NCI-H526 (cell line): ENCODE measurements around the gene KIF1A.

ENCODE experiments used
- DNase-seq, 2 experiments: peaks; one replicate each; lab custom pipeline; 2025; lab: John Stamatoyannopoulos, UW

The KIF1A gene

DNA sequence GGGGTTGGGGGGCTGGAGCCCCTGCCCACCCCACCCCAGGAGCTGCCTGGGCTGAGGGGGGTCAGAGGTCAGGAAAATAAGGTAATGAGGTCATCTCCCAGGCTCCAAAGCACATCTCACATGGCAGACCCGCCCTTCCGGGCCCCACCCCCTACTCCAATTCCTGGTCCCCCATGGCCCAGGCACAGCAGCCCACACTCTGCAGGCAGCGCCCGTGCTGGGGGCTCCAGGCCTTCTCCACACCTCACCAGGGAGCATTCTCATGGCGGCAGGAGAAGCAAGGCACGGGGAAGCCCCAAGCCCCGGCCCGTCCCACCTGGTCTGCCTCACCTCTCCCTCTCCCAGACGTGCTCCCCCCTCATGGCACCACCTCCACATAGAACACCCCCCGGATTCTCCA, 84.5 kb downstream of the KIF1A start:
- no peak for DNase-seq

DNA sequence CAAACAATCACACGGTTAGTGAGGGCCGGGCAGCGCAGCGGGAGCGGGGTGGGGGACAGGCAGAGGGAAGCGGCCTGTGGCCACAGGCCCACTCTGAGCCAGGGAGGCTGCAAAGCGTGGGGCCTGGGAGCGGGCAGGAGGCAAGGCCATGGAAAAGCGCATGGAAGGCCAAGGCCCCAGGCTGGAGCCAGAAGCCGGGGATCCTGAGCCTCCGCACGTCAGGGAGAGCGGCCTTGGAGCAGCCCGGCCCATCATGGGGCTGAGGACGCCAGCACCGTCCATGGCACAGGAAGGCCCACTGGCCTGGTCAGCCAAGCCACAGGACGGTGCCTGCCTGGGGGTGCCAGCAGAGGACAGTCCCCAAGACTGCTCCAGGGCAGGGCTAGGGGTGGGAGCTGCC, 85.3 kb downstream of the KIF1A start:
- DNase-seq = no peak

DNA sequence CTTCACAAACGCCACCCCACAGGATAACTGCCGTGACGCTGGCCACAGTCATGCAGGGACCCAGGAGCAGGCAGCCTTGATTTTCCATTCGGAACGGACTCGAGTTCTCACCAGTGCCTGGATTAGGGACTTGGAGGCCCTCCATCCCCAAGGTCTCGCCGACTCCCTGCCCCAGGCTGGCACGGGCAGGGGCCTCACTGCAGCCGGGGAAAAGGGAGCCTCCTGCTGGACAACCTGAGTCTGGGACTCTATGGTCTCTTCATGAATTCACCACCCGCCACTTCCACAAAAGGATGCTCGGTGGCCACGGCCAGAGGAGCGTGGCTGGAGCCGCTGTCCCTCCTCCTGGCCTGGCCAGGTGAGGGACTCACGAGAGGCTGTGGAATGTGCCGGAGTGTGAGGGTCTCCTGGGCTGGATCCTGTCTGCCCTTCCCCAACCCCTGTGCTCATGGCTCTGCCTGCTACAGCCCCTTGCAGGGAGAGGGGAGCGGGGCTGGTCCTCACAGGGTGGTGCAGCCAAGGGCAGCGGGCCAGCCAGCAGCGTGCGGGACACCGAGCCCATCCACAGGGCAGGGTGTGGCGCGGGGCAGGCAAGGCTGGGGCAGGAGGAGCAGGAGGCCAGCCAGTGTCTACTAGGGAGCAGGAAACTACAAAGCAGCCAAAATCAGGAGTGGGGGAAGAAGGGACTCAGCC, 86.1 kb downstream of the KIF1A start:
- DNase-seq = no peak

DNA sequence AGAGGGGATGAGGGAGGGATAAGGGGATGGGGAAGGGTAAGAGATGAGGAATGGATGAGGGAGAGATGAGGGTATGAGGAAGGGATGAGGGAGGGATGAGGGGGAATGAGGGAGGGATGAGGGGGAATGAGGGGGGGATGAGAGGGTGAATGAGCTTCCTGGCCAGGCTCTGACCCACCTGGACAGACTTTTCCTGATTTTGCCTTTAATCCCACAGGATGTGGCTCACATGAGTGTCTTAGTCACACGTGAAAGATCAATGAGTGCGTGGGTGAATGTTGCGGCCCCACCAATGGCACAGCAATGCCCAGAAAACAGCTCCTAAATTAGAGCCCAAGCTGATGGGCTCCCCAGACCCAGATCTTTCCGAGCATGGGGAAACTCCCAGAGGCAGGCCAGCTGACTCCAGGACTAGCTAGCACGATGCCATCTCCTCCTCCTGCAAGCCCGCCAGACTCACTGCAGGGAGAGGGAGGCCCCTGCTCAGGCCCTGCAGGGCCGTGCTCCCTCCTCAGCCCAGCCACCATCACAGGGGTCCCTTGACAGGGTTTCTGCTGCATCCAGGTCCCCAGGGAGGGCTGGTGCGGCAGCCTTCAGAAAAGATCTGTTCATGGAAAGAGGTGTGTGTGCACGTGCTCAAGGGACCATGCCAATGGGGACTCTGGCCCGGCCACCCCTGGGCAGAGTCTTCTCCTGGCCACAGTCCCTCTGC, 87.0 kb downstream of the KIF1A start:
- no peak for DNase-seq

GRCh38 chr2:240732184-240732583, 87.8 kb downstream of the KIF1A start:
- no peak for DNase-seq

DNA sequence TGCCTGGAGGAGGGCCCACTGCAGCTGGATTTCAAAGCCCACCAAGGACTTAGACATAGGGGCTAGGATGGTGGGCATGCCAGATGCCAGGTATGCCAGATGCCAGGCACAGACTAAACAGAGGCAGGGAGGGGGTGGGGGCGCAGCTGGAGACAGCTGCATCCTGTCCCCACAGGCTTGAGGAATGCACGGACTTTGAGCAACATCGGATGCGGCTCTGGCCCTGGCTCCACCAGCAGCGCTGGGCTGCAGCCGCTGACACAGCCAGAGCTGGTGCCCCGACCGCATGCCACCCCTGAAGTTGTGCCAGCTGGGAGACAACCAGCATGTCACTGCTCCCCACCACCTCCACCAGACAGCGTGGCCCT, 88.9 kb downstream of the KIF1A start:
- no peak for DNase-seq

DNA sequence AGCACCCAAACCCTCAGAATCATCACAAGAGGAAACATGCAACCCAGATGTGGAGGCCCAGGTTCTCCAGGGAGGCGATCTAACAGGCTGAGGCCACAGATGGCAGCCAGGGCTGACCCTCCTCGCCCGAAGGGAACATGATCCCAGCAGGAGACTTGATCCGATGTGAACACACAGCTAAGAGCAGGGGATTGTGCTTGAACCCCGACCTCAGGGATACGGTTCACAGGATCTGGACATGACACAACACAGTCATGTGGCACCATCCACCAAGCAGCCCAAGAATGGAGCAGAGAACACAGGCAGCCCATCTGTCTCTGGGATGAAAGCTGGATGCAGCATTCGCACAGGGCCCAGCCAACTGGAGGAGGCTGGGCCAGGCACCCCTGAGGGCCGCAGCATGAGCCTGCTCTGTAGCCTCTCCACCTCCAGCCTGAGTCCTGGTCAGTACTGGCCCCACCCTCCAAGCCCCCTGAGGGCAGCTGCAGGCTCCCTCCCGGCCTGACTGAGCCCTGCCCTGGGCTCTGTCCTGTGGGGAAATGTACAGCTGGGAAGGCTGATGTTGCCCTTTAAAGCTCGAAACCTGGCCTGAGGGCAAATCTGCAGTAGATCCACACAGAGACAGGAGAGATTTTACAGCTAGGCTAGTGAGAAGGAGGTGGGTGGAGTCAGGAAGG, 89.4 kb downstream of the KIF1A start:
- no peak for DNase-seq

- no peak for DNase-seq
These were observed 91.2 kb downstream of the KIF1A start for GRCh38 chr2:240728827-240729226.

- DNase-seq = no peak
These were observed 91.7 kb downstream of the KIF1A start for GRCh38 chr2:240728361-240728760.

GRCh38 chr2:240727913-240728312, 92.1 kb downstream of the KIF1A start:
- no peak for DNase-seq

DNA sequence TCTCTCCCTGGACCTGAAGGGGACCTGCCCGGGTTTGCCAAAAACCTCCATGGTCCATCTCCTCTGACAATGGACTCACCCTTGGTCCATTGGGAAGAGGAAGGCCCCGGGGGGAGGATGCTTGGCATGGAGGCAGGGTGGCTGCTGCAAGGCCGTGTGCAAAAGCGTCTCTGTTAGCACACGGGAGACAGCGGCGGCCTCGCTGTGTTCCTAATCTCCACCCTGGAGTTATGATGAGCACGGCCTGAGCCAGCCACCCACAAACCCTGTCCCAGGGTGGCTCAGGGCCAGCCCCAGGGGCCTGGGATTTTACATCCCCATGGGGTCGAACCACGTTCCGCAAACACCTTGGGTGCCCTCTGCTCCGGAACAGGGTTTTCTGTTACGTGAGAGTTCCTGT, 92.6 kb downstream of the KIF1A start:
- no peak for DNase-seq

DNA sequence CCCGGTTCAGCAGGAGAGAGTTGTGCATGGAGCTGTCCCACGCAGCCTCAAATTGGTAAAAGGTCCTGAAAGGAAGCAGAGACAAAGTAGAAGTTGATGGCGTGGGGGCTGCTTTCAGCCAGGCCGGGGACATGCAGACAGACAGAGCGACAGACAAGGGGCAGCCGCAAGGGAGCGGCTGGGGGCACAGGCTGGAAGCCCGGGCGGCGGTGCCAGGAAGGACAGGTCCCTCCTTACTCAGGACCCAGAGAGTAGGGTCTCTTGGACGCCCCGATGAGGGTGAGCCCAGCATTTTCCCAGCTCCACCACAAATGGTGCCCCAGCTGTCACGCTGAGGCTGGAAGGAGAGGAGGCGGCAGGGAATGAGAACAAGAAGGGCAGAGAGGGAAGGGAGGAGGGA, 93.1 kb downstream of the KIF1A start:
- no peak for DNase-seq

DNA sequence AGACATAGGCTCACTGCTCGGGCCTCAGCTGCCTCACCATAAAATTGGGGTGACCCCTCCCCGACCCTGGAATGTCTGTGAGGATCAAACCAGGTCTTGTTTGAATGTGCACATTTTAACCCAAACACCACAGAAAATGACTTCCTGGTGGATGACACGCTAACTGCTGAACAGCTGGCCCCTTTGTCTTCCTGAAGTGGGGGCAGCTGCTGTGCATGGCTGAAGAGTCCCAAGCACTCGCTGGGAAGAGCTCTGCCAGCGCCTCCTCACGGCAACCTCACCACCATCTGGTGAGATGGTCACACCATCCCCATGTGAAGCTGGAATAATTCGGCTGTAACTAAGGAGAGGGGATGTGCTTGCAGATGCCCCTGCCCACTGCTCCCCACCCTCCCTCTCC, 94.3 kb downstream of the KIF1A start:
- DNase-seq = no peak

DNA sequence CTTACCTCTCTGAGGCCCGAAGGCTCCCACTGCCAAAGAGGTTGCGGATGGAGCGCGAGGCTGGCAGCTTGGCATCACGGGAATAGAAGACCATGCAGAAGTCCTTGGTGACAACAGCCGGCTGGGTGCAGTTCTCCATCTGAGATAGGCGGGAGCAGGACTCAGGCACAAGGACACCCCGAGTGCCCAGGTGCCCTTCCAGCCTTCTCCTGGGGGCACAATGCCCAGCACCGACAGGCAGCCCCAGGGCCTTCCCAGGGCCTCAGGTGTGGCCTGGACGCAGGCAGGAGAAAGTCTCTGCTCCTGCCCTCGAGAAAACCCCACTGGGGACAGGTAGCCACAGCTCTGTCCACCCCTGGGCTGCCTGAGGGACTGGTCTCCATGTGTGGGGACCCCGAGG, 94.8 kb downstream of the KIF1A start:
- DNase-seq = no peak

- DNase-seq = no peak
These were observed 95.6 kb downstream of the KIF1A start for GRCh38 chr2:240724431-240724830.

DNA sequence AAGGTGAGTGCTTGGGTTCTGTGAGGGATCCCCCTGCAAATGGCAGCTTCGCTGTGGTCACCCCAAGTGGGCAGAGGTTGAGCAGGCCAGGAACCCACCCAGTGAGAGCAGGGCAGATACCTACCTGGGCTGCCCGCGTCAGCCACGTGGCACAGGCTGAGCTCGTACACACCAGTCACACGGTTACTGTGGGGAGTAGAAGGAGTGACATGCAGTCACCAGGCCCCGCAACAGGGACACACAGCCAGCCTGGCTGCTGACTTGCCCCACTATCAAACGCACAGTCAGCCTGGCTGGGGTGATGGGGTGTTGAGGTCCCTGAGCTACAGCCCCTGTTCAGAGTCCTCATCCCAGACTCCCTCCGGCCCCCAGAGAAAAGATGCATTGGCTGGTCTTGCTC, 96.2 kb downstream of the KIF1A start:
- DNase-seq = no peak

- DNase-seq = no peak
These were observed 97.0 kb downstream of the KIF1A start for GRCh38 chr2:240722796-240723735.

DNA sequence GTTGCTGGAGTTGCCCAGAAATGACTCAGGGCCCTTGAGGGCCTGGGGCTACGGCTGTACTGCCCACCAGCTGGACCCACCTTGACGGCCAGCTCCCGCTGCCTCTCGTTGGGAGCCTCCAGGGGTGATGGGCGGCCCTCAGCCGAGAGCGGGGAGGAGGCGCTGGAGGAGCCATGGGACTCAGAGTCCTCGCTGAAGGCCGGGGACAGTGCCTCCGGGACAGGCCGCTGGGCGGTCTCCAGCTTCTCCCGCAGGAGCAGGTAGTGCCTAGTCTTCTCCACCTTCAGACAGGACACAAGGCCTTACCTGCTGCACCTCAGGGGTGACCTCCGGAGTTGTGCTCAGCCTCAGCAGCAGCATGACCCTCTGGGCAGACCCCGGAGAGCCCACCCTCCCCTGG, 97.6 kb downstream of the KIF1A start:
- no peak for DNase-seq

DNA sequence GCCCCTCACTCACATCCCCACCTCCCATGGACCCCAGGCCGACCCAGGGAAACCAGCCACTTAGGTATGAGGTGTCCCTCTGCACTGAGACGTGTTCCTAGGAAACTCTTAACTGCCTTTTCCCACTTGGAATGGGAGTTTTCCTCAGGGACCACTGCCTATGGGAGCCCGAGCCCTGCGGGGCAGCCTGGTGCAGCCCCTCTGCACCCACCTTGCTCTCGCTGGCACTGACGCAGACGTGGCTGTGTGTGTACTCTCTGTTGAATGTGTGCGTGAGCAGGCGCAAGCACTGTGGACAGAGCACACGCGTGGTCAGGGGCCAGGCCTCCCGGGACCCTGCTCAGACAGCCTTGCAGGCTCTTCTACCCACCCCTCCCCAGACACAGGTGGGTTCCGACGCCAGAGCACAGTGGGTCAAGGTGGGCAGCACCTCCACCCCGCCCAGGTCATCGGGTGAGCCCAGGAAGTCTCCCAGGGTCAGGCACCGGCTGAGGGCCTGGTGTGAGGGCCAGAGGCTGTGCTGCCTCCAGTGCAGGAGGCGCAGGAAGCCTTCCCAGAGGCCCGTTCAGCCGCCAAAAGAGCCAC, 98.3 kb downstream of the KIF1A start:
- no peak for DNase-seq

DNA sequence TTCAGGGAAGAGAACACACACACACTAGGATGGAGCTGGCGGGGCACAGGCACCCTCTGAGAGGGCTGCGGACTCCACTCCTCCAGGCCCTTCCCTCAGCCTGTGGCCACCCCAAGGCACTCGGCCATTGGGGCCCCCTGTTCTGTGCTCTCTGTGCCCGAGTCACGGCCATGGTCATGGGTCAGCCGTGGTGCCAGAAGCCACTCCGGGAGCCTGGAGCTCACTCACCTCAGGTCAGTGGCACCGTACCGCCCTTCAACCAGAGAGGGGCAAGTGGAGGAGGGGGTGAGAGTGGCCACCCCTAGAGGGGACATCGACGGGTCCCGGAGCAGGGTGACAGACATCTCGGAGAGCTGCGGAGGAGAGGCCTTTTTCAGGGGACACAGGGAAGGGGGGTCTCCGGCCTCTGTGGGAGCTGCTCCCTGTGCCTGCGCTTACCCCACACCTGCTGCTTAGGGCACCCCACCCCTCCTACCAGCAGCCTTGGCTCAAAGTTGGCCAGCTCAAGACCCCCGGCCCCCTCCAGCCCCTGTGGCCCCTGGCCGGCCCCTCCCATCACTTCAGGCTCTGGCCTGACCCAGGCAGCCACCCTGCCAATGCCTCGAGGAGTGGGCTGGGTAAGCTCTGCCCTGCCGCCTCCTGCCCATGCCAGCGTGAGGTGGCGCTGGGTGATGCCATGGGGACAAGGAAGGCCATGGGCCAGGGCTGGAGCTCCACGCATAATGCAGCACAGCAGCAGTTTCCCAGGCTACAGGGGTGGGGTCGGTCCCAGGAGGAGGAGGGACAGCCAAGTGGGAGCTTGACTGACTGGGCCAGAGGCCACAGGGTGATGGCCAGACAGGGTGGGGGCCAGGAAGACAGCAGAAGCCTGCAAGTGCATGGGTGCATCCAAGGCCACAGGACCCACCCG, 99.1 kb downstream of the KIF1A start:
- no peak for DNase-seq
